ENCODE results near the gene GTF2H4. TPM values are rescaled to one million over a fixed set of nuclear protein-coding genes. Genes with fewer than 3 reads are reported as not detected.

GTF2H4 gene
- total and polyA plus RNA-seq, 8 donors, result 29.5 to 59.5 (median 49.6) TPM

- no peak for ATAC-seq
- H3K9me3 ChIP-seq, result no peaks in the 10 kb centered on the region
These were observed 39.2 kb downstream of the GTF2H4 start for GRCh38 chr6:30947231-30947630.

GRCh38 chr6:30948811-30949210 is 40.8 kb downstream of the GTF2H4 start:
- H3K36me3 ChIP-seq, result no peaks in the 10 kb centered on the region
- H3K9me3 ChIP-seq, result no peaks in the 10 kb centered on the region
- DNase-seq (no peak), ATAC-seq (no peak)
- TF ChIP-seq CTCF (IDR thresholded peaks at IDR 0.05), result no peak
- H3K27me3 ChIP-seq, result peaks cover 0 to 15% of the 10 kb centered on the region in 2 donors
- no peak overlapping the region for H3K27ac ChIP-seq
- H3K4me1 ChIP-seq, result no peaks in the 10 kb centered on the region
- intact Hi-C loops (cut with DNase I), result no loop called here
- no peak overlapping the region for H3K4me3 ChIP-seq

More at GRCh38 chr6:30947231-30947630, 39.2 kb downstream of the GTF2H4 start:
- peaks cover 0 to 20% of the 10 kb centered on the region in 2 donors for H3K27me3 ChIP-seq
- H3K4me1 ChIP-seq, result peaks cover 6 to 9% of the 10 kb centered on the region in 2 donors
- H3K27ac ChIP-seq, result no peak overlapping the region
- no peak for TF ChIP-seq CTCF (IDR thresholded peaks at IDR 0.05)
- intact Hi-C loops (cut with DNase I), result no loop called here
- H3K4me3 ChIP-seq, result no peak overlapping the region
- H3K36me3 ChIP-seq, result no peaks in the 10 kb centered on the region
- DNase-seq, result no peak

DNA sequence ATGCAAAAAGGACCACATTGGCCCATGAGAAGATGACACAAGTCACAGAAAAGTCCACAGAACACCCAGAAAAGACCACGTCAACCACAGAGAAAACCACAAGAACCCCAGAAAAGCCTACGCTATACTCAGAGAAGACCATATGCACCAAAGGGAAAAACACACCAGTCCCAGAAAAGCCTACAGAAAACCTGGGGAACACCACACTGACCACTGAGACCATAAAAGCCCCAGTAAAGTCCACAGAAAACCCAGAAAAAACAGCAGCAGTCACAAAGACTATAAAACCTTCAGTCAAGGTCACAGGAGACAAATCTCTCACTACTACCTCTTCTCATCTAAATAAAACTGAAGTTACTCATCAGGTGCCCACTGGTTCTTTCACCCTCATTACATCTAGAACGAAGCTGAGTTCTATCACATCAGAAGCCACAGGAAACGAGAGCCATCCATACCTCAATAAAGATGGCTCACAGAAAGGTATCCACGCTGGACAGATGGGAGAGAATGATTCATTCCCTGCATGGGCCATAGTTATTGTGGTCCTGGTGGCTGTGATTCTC is 44.0 kb downstream of the GTF2H4 start:
- no peak for TF ChIP-seq CTCF (IDR thresholded peaks at IDR 0.05)
- Histone ChIP-seq H3K4me3 (no peak overlapping the region), H3K27ac (no peak overlapping the region), H3K4me1 (peaks cover 7 to 16% of the 10 kb centered on the region in 2 donors), H3K36me3 (no peaks in the 10 kb centered on the region), H3K27me3 (peaks cover 0 to 47% of the 10 kb centered on the region in 2 donors), H3K9me3 (no peaks in the 10 kb centered on the region)
- no peak for ATAC-seq
- intact Hi-C loops (cut with DNase I), result no loop called here
- DNase-seq, result no peak

GRCh38 chr6:30954631-30955366 is 46.8 kb downstream of the GTF2H4 start:
- no peaks in the 10 kb centered on the region for H3K36me3 ChIP-seq
- H3K4me1 ChIP-seq, result peaks cover 7 to 16% of the 10 kb centered on the region in 2 donors
- peaks cover 0 to 74% of the 10 kb centered on the region in 2 donors for H3K27me3 ChIP-seq
- no peaks in the 10 kb centered on the region for H3K9me3 ChIP-seq
- TF ChIP-seq CTCF (IDR thresholded peaks at IDR 0.05), result no peak
- peak overlapping the region; percentile 34 to 45 for H3K4me3 ChIP-seq
- DNase-seq, result no peak
- H3K27ac ChIP-seq, result peak overlapping the region; percentile 59 to 70
- intact Hi-C loops (cut with DNase I), result no loop called here
- ATAC-seq, result peak; percentile 23

DNA sequence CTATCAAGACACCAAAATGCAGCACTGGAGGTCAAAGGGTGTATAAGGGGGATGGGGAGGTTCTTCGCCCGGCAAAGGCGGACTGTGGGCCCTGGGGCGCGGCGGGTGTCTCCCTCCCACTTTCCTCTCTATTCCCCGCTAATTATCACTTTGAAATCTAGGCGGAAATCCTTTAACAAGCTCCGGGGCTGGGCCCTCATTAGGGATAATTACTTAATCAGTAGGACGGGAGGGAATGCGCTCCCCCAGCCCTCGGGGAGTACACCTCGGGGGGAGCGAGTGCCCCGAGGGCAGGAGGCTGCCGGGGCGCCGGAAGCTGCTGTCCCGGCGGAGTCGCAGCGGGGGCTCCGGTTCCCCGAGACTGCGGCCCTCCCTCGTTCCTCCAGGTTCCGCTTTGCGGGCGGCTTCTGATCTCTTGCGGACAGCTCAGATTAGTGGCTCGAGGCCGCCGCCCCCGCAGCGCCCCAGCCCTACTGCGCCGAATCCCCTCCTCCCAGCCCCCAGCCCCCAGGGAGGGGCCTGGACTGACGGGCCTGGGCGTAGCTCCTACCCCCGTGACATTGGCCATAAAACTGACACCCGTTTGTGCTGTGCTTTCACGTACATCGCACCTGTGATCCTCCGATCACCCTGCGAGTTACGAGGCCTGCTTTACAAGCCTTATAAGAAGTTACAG is 47.5 kb downstream of the GTF2H4 start:
- DNase-seq (peak; percentile 26 to 91 (median 63)), ATAC-seq (peak; percentile 99)
- Histone ChIP-seq H3K9me3 (no peaks in the 10 kb centered on the region), H3K27me3 (peaks cover 0 to 74% of the 10 kb centered on the region in 2 donors), H3K4me1 (peaks cover 7 to 16% of the 10 kb centered on the region in 2 donors), H3K36me3 (no peaks in the 10 kb centered on the region), H3K4me3 (peak overlapping the region; percentile 34 to 45), H3K27ac (peak overlapping the region; percentile 59 to 70)
- TF ChIP-seq CTCF (IDR thresholded peaks at IDR 0.05), result no peak
- intact Hi-C loops (cut with DNase I), result no loop called here
